GM19452 (cell line): ENCODE results near the gene BCL6B.
A peak's percentile ranks its signal among the peaks of the same experiment; 100 is the strongest.

Source experiments
- ATAC-seq: cut with Tn5 transposase; IDR thresholded peaks from one replicate; pipeline ENCODE4 v1.9.1; 2021; ENCODE audit not compliant: unreplicated experiment

BCL6B gene

GRCh38 chr17:7005716-7006115 lies 17.1 kb upstream of the BCL6B start:
- no peak for ATAC-seq

GRCh38 chr17:7007143-7007542 lies 15.7 kb upstream of the BCL6B start:
- no peak for ATAC-seq

- no peak for ATAC-seq
These were observed 12.3 kb upstream of the BCL6B start for GRCh38 chr17:7010523-7010922.

- ATAC-seq, result no peak
These were observed 11.4 kb upstream of the BCL6B start for GRCh38 chr17:7011415-7011814.

DNA sequence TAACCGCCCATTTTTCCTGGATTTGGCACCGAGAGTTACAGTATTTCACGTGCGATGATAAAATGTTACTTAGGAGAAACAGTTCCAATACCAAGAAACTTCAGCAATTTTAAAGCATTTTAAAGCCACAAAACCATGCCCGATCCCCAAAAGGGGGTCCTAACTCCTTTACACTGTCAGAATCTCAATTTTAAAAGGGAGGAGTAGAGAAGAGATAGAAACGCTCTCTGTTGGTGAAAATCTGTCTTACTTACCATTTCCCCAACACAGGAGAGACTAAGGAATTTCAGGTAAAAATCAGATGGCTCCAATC lies 11.0 kb upstream of the BCL6B start:
- ATAC-seq, result no peak

GRCh38 chr17:7014261-7014994 lies 8.4 kb upstream of the BCL6B start:
- peak; percentile 80 for ATAC-seq

- peak; percentile 16 for ATAC-seq
These were observed 7.6 kb upstream of the BCL6B start for GRCh38 chr17:7014995-7015958.

DNA sequence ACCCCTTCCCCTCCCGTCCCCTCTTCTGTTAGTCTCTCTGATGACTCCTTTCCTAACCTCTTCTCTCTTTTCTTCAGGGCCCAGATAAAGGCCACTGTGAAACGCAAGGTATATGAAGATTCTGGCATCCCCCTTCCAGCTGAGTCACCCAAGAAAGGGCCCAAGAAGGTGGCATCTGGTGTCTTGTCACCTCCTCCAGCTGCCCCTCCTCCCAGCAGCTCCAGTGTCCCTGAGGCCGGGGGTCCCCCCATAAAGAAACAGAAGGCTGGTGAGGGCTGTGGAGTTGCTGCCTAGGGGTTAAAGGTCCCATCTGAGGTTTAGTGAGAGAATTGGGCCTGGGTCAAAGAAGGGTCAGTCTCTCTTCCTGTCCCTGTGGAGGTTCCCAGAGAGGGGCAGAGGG lies 6.4 kb upstream of the BCL6B start:
- no peak for ATAC-seq

DNA sequence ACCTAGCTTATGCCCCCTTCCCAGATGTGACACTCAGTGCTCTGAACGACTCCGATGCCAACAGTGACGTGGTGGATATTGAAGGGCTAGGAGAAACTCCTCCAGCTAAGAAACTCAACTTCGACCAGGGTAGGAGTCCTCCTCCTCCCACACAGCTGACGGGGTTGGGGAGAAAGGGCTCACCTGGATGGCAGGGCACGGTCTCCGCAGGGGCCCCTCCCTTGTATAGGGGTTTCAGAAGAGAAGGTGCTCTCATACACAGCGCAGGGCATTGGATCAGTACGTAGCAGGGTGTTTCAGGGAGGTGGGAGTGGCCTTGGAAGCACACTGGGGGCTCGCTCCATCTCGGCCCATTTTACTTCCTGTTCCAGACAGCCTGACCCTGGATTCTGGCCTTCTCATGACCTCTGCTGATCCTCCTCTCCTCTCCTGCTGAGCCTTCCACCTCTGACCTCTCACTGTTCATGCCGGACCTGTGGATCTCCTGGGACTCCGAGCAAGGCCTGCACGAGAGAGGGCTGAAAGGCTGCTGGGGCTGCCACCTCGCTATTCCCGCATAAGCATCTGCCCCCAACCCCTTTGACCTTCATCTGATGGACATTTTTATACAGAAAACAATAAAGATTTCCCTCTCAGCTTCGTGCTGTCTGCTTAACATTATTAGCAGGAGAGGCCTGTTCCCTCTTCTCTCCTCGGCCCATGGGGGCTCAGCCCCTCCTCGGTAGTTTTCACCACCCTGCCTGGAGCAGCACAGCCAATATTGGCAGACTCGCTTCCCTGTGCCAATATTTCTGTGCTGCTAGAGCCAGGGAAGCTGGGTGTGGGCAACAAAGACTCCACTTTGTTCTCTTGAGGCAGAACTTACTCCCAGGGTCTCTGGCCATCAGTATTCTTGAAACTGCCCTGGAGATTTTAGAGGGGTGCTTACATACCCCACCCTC lies 5.7 kb upstream of the BCL6B start:
- ATAC-seq, result no peak

GRCh38 chr17:7017827-7018200 lies 5.0 kb upstream of the BCL6B start:
- no peak for ATAC-seq

DNA sequence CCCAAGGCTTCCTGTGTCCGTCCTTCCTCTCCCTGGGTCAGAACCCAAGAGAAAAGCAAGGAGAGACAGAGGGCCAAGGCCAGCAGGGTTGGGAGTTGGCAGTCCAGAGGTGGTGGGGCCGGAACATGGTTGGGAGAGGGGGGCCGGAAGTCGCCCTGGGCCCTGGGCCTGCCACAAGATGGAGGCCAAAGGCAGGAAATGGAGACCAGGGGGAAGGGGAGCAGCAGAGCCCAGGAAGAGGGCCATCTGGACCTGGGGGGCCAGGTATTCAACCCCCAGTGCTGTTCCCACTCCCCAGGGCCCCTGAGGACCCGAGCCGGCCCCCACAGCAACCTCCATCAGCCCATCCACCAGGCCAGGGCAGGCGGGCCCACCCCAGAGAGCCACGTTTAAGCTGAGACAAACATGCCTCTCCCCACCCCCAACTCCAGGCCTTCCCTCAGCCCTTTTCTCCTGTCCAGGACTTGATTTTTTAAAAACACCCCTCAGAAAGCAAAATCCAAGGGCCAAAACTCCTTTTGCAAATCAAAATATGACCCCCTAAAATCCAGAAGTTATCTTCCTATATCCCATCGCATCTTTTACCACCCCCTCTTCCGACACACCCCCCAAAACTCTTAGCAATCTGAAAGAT lies 4.4 kb upstream of the BCL6B start:
- ATAC-seq, result no peak

GRCh38 chr17:7019367-7019766 lies 3.5 kb upstream of the BCL6B start:
- no peak for ATAC-seq

- no peak for ATAC-seq
These were observed 2.9 kb upstream of the BCL6B start for GRCh38 chr17:7019839-7020519.

GRCh38 chr17:7020894-7021664 lies 1.8 kb upstream of the BCL6B start:
- no peak for ATAC-seq

DNA sequence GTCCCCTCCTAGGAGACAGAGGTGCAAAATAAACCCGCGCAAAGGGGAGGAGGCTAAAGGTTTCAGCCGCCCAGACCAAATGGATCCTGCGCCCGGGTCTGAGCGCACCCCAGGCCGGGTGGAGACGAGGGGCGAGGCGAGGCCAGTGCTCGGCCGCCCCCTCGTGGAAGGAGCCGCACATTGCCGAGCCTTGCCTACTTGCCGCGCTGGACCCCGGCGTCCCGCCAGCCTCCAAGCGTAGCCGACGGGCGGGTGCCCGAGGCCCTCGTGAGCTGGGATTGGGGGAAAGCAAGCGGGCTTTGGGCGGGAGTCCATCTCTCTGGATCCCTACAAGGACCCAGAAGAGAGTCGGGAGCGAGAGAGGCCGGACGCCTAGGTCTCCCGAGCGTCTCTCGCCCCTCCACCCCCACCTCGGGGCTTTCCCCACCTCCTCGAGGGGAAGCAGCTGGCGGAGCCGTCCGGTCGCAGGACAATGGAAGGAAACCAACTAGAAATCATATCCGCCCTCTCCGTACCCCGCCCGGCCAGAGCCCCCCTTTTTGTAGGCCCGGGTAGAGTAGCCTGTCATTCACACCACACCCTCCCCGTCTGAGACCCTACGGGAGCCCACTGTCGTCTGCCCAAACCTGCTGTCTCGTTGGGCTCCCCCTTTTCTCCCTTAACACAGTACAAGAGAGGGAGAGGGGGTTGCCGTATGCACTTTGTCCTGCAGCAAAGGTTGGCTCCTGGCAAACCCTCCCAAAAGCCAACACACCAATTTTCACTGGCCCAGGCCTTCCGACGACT lies 664 bp upstream of the BCL6B start:
- peak; percentile 78 for ATAC-seq

DNA sequence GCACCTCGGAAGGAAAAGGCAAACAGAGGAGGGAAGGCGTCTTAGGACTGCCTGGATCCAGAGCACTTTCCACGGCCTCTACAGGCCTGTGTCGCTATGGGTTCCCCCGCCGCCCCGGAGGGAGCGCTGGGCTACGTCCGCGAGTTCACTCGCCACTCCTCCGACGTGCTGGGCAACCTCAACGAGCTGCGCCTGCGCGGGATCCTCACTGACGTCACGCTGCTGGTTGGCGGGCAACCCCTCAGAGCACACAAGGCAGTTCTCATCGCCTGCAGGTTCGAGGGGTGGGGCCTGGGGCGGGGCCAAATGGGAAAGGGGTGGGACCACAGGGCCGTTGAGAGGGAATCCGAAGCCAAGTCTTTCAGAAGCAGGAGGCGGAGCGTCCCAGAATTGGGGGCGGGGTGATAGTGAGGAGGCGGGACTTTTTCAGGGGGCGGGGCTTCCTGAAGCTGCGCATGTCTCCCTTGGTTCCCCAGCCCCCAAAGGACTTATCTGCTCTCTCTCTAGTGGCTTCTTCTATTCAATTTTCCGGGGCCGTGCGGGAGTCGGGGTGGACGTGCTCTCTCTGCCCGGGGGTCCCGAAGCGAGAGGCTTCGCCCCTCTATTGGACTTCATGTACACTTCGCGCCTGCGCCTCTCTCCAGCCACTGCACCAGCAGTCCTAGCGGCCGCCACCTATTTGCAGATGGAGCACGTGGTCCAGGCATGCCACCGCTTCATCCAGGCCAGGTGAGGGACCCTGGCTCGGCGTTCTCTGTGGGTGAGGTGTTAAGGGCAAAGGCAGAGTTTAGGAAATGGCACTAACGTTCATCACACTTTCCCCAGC lies 939 bp downstream of the BCL6B start:
- ATAC-seq, result no peak

- ATAC-seq, result no peak
These were observed 1.5 kb downstream of the BCL6B start for GRCh38 chr17:7024402-7024785.

GRCh38 chr17:7025245-7025644 lies 2.4 kb downstream of the BCL6B start:
- ATAC-seq, result no peak
